DND-41 (cell line): Measurements from ENCODE around the gene RENBP.

Experiments used
- CTCF ChIP-seq: IDR thresholded peaks from 2 replicates; pipeline ENCODE4 v1.5.1; 2012; ENCODE audit warnings: borderline replicate concordance, low read length, moderate library complexity, mild to moderate bottlenecking; ENCODE audit not compliant: poor library complexity, severe bottlenecking; ENCODE audit errors: extremely low read depth
- EZH2 ChIP-seq: IDR thresholded peaks from 3 replicates; pipeline ENCODE4 v1.6.1; 2012; ENCODE audit warnings: borderline replicate concordance, low read depth, mild to moderate bottlenecking, moderate library complexity, low read length, inconsistent platforms; ENCODE audit not compliant: severe bottlenecking

DNA sequence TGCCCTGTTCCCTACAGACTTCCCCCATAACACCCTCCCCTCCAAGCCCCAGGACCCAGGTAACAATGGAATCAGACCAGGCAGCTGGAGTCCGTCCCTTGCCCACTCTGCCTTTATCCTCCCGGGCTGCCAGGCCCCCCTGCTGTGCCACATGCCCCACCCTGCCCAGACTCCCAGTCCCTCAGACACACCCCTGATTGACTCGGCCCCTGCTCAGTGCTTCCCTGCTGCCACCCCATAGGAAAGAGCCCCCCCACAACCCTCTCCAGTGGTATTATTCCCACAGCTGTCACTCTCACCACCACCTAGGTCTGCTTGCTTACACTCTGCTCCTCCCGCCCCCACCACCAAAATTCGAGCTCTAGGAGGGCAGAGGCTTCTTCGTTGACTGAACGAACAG, 4.9 kb downstream of the RENBP start:
- no peak for TF ChIP-seq CTCF
- no peak for TF ChIP-seq EZH2
